ENCODE measurements around the gene RNASET2. TPM values are rescaled to one million over a fixed set of nuclear protein-coding genes. Genes with fewer than 3 reads are reported as not detected.

The RNASET2 gene
- total and polyA plus RNA-seq, 2 of the 13 experiments (the other 11 are each of a cell fraction or from before 2014, with no cell fraction given) = 44.6 to 597 TPM

- TF ChIP-seq ZNF512B (CRISPR knock-in tag; IDR thresholded peaks at IDR 0.05; ENCODE audit: borderline replicate concordance) = peak; percentile 22
- TF ChIP-seq SMAD3 (CRISPR knock-in tag; IDR thresholded peaks at IDR 0.05) = no peak
- TF ChIP-seq HOMEZ (CRISPR knock-in tag; IDR thresholded peaks at IDR 0.05; ENCODE audit: low read depth) = no peak; the same call in none of the 2 replicates
- no peak for TF ChIP-seq E2F1 (CRISPR knock-in tag; IDR thresholded peaks at IDR 0.05)
- TF ChIP-seq SNAPC5 (CRISPR knock-in tag; IDR thresholded peaks at IDR 0.05; ENCODE audit: borderline replicate concordance) = no peak
- no peak for TF ChIP-seq TFDP2 (CRISPR knock-in tag; IDR thresholded peaks at IDR 0.05)
- TF ChIP-seq ONECUT2 (CRISPR knock-in tag; IDR thresholded peaks at IDR 0.05) = no peak
- TF ChIP-seq EED (CRISPR knock-in tag; IDR thresholded peaks at IDR 0.05) = no peak
- TF ChIP-seq CSRNP1 (CRISPR knock-in tag; IDR thresholded peaks at IDR 0.05) = 0 out of 2 replicates have a peak, but pooled peaks have one; percentile 47
- no peak for TF ChIP-seq ZBTB14 (CRISPR knock-in tag; IDR thresholded peaks at IDR 0.05)
- TF ChIP-seq HINFP (CRISPR knock-in tag; IDR thresholded peaks at IDR 0.05; ENCODE audit: low read depth) = peak; percentile 13; the same call in 1 of the 2 replicates
- TF ChIP-seq ZSCAN5A (CRISPR knock-in tag; IDR thresholded peaks at IDR 0.05; ENCODE audit: borderline replicate concordance) = no peak
Measured at GRCh38 chr6:166957087-166957804, 896 bp upstream of the RNASET2 start (continued).

All from HepG2 (cell line).